GM19463 (cell line): ENCODE data around the gene PLB1.

ENCODE experiments used
- ATAC-seq: cut with Tn5 transposase; IDR thresholded peaks from one replicate; pipeline ENCODE4 v1.9.1; 2021; ENCODE audit warnings: mild to moderate bottlenecking, moderate library complexity; ENCODE audit not compliant: unreplicated experiment

Gene PLB1

DNA sequence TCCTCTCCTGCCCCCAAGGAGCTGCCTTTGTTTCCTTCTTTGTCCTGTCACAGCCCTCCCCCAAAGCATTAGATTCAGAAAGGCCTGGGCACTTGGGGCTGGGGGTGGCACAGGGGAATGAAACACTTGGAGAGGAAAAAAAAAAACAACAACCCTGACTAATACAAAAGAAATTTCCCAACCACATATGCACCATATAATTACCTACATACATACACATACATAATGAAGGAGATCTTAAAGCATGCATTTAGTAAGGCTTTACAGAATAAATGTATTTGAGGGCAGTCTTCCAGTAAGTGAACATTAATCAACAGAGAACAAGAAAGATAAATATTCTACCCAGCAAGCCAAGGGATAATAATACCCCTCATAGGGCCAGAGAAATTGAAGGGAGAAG lies 185.7 kb downstream of the PLB1 start:
- no peak for ATAC-seq

DNA sequence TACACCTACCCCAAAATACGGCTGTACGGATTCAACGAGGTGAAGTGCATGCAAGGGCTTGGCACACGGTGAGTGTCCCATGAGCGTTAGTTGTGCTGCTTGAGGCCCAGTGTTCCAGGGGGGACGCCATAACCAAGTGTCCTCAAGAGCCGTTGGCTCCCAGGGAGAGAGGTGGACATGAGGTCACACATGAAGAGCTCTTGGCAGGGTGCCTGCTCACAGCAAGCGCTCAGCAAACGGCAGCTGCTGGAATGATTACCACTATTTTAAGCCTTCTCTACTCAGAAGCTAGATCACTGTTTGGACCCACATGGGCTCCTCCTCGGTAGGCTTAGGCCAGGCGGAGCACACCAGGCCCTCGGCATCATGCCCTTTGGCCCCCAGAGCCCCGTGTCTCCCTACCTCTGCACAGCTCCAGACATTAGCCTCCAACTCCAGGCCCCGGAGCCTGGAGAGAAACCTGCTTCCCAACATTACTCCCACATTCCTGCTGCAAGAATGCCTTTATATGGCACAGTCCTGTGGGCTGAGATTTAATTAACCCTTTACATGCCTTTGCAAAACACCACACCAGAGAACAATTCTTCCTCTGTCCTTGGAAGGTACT lies 187.3 kb downstream of the PLB1 start:
- no peak for ATAC-seq

DNA sequence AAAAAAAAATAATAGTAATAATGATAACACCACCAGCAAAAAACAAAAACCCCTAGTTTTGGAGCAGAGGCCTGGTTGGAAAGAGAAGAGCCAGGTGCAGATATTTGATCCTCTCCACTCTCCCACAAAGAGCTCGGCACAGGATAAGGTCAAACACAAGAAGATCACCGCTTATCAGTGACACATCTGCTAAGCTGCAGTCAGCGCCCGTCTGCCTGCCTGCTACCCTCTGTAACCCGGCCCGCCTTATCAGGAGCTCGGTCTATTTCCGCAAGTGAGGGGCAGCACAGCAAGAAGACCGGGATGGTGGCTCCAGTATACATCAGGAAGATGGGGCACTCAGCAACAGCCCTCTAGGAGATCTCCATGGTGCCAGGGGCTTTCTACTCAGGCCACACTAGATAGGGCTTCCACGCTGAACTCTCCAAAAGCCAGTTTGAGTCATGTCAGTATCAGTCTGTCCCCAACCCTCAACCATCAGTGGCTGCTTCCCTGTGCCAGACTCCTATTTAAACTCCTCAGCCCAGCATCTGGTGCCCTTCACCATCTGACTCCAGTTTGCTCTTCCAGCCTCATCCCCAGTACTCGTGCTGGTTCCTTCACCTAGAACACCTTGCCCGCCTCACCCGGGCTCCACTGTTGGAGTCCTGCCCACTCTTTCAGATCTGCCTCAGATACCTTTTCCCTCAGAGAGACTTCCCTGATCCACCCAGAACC lies 188.4 kb downstream of the PLB1 start:
- ATAC-seq, result no peak

DNA sequence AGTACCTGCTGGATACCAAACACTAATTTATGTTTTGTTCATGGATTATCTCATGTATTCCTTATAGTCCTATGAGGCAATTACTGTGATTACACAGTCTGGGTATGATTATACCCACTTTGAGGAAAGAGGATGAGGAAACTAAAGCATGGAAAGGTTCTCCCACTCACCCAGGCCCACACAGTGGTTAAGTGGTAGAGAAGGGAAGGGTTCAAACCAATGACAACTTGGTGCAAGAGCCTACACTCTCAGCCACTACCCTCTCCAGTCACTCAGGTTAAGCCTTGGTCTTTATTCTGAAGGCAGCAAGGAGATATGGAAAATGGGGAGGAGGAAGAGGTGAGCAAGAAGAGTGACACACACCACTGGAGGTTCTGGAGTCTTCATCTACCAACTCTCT lies 191.3 kb downstream of the PLB1 start:
- no peak for ATAC-seq

- ATAC-seq, result no peak
These were observed 192.0 kb downstream of the PLB1 start for GRCh38 chr2:28687640-28688385.

DNA sequence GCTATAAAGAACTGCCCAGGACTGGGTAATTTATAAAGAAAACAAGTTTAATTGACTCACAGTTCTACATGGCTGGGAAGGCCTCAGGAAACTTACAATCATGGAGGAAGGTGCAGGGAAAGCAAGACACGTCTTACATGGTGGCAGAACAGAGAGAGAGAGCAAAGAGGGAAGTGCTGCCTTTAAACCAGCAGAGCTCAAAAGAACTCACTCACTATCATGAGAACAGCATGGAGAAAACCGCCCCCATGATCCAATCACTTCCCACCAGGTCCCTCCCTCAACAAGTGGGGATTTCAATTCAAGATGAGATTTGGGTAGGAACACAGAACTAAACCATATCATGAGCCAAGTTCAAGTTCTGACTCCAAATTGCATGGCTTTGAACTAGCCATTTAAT lies 193.0 kb downstream of the PLB1 start:
- ATAC-seq, result no peak

DNA sequence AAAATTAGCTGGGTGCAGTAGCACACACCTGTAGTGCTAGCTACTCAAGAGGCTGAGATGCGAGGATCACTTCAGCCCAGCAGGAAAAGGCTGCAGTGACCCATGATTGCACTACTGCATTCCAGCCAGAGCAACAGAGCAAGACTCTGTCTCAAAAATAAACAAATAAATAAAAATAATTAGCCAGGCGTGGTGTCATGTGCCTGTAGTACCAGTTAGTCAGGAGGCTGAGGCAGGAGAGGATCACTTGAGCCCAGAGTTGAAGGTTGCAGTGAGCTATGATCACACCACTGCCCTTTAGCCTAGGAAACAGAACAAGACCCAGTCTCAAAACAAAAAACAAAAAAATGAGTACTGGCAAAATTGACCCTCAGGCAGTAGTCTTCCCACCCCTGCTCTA lies 193.9 kb downstream of the PLB1 start:
- no peak for ATAC-seq

- no peak for ATAC-seq
These were observed 196.6 kb downstream of the PLB1 start for GRCh38 chr2:28692411-28692810.

DNA sequence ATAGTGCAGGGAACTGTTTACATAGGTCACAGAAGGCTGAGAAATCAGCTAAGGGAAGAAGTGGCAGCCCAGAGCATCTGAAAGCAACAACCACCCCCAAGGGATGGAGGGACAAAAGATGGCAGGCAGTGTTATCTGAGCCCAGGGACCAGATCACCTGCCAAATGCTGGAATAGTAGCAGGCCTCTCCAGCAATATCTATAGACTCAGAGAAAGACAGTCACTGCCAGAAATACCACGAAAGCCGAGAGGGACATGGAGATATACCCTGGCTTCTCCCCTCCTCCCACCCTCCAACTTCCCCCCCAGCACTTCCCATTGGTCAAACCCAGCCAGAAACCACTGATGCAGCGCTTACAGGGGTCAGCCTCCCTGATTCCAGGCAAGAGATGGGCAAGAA lies 197.4 kb downstream of the PLB1 start:
- no peak for ATAC-seq
